ENCODE measurements around the gene UBE2J1.

UBE2J1 gene

GRCh38 chr6:89347825-89348224 lies 4.7 kb downstream of the UBE2J1 start:
- Histone ChIP-seq H3K27ac (no peak overlapping the region), H3K4me1 (peaks cover 37% of the 10 kb centered on the region)

GRCh38 chr6:89346433-89346832 lies 6.1 kb downstream of the UBE2J1 start:
- Histone ChIP-seq H3K4me1 (peaks cover 36% of the 10 kb centered on the region), H3K27ac (no peak overlapping the region), H3K4me3 (ENCODE audit: low read depth, low read length) (no peak overlapping the region), H3K27me3 (ENCODE audit: control insufficient read depth, insufficient read depth, low read length) (no peaks in the 10 kb centered on the region), H2AFZ (no peak overlapping the region), H3K9me3 (ENCODE audit: control insufficient read depth, low read length) (no peaks in the 10 kb centered on the region), H3K79me2 (peaks cover 68% of the 10 kb centered on the region), H3K36me3 (ENCODE audit: control insufficient read depth, insufficient read depth, low read length) (no peaks in the 10 kb centered on the region), H3K9ac (no peak overlapping the region), H3K4me2 (ENCODE audit: low read length) (no peak overlapping the region)
- TF ChIP-seq CTCF (IDR thresholded peaks at IDR 0.05) = no peak

More at GRCh38 chr6:89347825-89348224, 4.7 kb downstream of the UBE2J1 start:
- peaks cover 72% of the 10 kb centered on the region for H3K79me2 ChIP-seq
- no peak overlapping the region for H3K9ac ChIP-seq
- peak overlapping the region; percentile 24 for H3K4me2 ChIP-seq (ENCODE audit: low read length)
- H2AFZ ChIP-seq = no peak overlapping the region
- H3K27me3 ChIP-seq (ENCODE audit: control insufficient read depth, insufficient read depth, low read length) = no peaks in the 10 kb centered on the region
- H3K9me3 ChIP-seq (ENCODE audit: control insufficient read depth, low read length) = no peaks in the 10 kb centered on the region
- no peak overlapping the region for H3K4me3 ChIP-seq (ENCODE audit: low read depth, low read length)
- no peaks in the 10 kb centered on the region for H3K36me3 ChIP-seq (ENCODE audit: control insufficient read depth, insufficient read depth, low read length)
- TF ChIP-seq CTCF (IDR thresholded peaks at IDR 0.05) = no peak

GRCh38 chr6:89339565-89339964 lies 13.0 kb downstream of the UBE2J1 start:
- no peaks in the 10 kb centered on the region for H3K27me3 ChIP-seq (ENCODE audit: control insufficient read depth, insufficient read depth, low read length)
- no peak for TF ChIP-seq CTCF (IDR thresholded peaks at IDR 0.05)
- no peaks in the 10 kb centered on the region for H3K36me3 ChIP-seq (ENCODE audit: control insufficient read depth, insufficient read depth, low read length)
- H3K9me3 ChIP-seq (ENCODE audit: control insufficient read depth, low read length) = no peaks in the 10 kb centered on the region
- H3K4me1 ChIP-seq = peaks cover 1% of the 10 kb centered on the region
- H3K4me3 ChIP-seq (ENCODE audit: low read depth, low read length) = no peak overlapping the region
- H3K27ac ChIP-seq = no peak overlapping the region
- H3K9ac ChIP-seq = no peak overlapping the region
- peaks cover 5% of the 10 kb centered on the region for H3K79me2 ChIP-seq
- H3K4me2 ChIP-seq (ENCODE audit: low read length) = no peak overlapping the region
- no peak overlapping the region for H2AFZ ChIP-seq

GRCh38 chr6:89335164-89335563 lies 17.4 kb downstream of the UBE2J1 start:
- H2AFZ ChIP-seq = no peak overlapping the region
- no peak overlapping the region for H3K4me3 ChIP-seq (ENCODE audit: low read depth, low read length)
- no peaks in the 10 kb centered on the region for H3K79me2 ChIP-seq
- TF ChIP-seq CTCF (IDR thresholded peaks at IDR 0.05) = no peak
- H3K27ac ChIP-seq = no peak overlapping the region
- no peak overlapping the region for H3K4me2 ChIP-seq (ENCODE audit: low read length)
- H3K27me3 ChIP-seq (ENCODE audit: control insufficient read depth, insufficient read depth, low read length) = no peaks in the 10 kb centered on the region
- H3K36me3 ChIP-seq (ENCODE audit: control insufficient read depth, insufficient read depth, low read length) = no peaks in the 10 kb centered on the region
- H3K4me1 ChIP-seq = no peaks in the 10 kb centered on the region
- no peak overlapping the region for H3K9ac ChIP-seq
- no peaks in the 10 kb centered on the region for H3K9me3 ChIP-seq (ENCODE audit: control insufficient read depth, low read length)

GRCh38 chr6:89330910-89331309 lies 21.6 kb downstream of the UBE2J1 start:
- Histone ChIP-seq H3K9ac (no peak overlapping the region), H3K36me3 (ENCODE audit: control insufficient read depth, insufficient read depth, low read length) (no peaks in the 10 kb centered on the region), H3K27me3 (ENCODE audit: control insufficient read depth, insufficient read depth, low read length) (no peaks in the 10 kb centered on the region), H3K9me3 (ENCODE audit: control insufficient read depth, low read length) (no peaks in the 10 kb centered on the region), H3K4me3 (ENCODE audit: low read depth, low read length) (no peak overlapping the region), H3K4me2 (ENCODE audit: low read length) (no peak overlapping the region), H3K4me1 (no peaks in the 10 kb centered on the region), H3K79me2 (no peaks in the 10 kb centered on the region), H3K27ac (no peak overlapping the region), H2AFZ (no peak overlapping the region)
- TF ChIP-seq CTCF (IDR thresholded peaks at IDR 0.05) = no peak
